Parathyroid adenoma (tissue), 2 donors: Measurements from ENCODE around the gene CDK8.
A peak's percentile ranks its signal among the peaks of the same experiment; 100 is the strongest.

Source experiments
- H2AFZ ChIP-seq: fragments of 300-600 bp; sonication (generic); one replicate; pipeline ENCODE4 v1.7.0; 2017; ENCODE audit warnings: antibody characterized with exemption, mild to moderate bottlenecking
- H3K27ac ChIP-seq: fragments of 300-600 bp; sonication (generic); one replicate; pipeline ENCODE4 v1.7.0; 2017
- H3K27me3 ChIP-seq: fragments of 300-600 bp; sonication (generic); one replicate; pipeline ENCODE4 v1.7.0; 2017; ENCODE audit warnings: low read length; ENCODE audit not compliant: control insufficient read depth, insufficient read depth
- H3K36me3 ChIP-seq: fragments of 300-600 bp; sonication (generic); one replicate; pipeline ENCODE4 v1.7.0; 2017; ENCODE audit warnings: low read length; ENCODE audit not compliant: control insufficient read depth, insufficient read depth
- H3K4me1 ChIP-seq: fragments of 300-600 bp; sonication (generic); one replicate; pipeline ENCODE4 v1.7.0; 2017; ENCODE audit warnings: control low read depth
- H3K4me2 ChIP-seq: fragments of 300-600 bp; sonication (generic); one replicate; pipeline ENCODE4 v1.7.0; 2017; ENCODE audit warnings: low read length
- H3K4me3 ChIP-seq: fragments of 300-600 bp; sonication (generic); one replicate; pipeline ENCODE4 v1.7.0; 2017; ENCODE audit warnings: low read depth, low read length
- H3K79me2 ChIP-seq: fragments of 300-600 bp; sonication (generic); one replicate; pipeline ENCODE4 v1.7.0; 2017; ENCODE audit warnings: control low read depth
- H3K9ac ChIP-seq: fragments of 300-600 bp; sonication (generic); one replicate; pipeline ENCODE4 v1.7.0; 2017; ENCODE audit warnings: mild to moderate bottlenecking
- H3K9me3 ChIP-seq: fragments of 300-600 bp; sonication (generic); one replicate; pipeline ENCODE4 v1.7.0; 2017; ENCODE audit warnings: low read length; ENCODE audit not compliant: control insufficient read depth
- TF ChIP-seq, protein P1 (sequence below): fragments of 300-600 bp; sonication (generic); IDR thresholded peaks from one replicate; pipeline ENCODE4 v1.7.0; 2017; ENCODE audit warnings: antibody characterized with exemption, mild to moderate bottlenecking
- donor health status: primary hyperparathyroidism.

The CDK8 gene

DNA sequence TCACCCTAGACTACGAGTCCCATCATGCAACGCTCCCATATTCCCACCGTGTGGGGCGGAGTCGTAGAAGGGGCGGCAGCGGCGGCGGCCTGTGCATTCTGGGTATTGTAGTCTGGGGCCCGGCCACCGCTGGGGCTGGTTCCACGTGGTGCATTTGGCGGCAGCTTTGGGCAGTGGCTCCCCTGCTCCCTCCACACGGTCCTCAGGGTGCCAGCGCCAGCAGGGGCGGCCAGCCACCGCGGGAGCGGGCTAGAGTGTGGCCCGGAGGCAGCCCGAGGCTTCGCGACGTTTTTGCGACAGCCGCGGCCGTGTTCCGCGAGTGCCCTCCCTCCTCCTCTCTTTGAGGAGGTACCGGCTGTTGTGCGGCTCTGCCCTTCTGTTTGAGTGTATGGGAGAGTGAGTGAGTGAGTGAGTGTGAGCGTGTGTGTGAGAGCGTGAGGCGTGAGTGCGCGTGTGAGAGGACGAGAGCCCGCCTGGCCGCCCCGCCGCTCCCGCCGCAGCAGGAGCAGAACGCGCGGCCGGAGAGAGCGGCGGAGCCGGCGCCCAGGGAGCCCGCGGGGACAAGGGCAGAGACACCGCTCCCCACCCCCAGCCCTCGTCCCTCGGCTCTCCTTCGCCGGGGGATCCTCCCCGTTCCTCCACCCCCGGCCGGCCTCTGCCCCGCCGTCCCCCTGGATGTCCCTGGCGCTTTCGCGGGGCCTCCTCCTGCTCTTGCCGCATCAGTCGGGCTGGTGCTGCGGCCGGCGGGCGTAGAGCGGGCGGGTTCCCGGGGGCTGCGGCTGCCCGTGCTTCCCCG, at the start of gene CDK8:
CDK8 (plus strand) TSS at position 343 of the 796 bp plus-strand sequence. CDS start 513 bp downstream, outside the sequence.
- H3K79me2 ChIP-seq: peaks cover 7% of the 10 kb centered on the region
- H2AFZ ChIP-seq: peak within 1 kb of the TSS; percentile 83
- TF ChIP-seq, protein P1, sequence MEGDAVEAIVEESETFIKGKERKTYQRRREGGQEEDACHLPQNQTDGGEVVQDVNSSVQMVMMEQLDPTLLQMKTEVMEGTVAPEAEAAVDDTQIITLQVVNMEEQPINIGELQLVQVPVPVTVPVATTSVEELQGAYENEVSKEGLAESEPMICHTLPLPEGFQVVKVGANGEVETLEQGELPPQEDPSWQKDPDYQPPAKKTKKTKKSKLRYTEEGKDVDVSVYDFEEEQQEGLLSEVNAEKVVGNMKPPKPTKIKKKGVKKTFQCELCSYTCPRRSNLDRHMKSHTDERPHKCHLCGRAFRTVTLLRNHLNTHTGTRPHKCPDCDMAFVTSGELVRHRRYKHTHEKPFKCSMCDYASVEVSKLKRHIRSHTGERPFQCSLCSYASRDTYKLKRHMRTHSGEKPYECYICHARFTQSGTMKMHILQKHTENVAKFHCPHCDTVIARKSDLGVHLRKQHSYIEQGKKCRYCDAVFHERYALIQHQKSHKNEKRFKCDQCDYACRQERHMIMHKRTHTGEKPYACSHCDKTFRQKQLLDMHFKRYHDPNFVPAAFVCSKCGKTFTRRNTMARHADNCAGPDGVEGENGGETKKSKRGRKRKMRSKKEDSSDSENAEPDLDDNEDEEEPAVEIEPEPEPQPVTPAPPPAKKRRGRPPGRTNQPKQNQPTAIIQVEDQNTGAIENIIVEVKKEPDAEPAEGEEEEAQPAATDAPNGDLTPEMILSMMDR: no peak
- H3K4me1 ChIP-seq: no peaks in the 10 kb centered on the region
- peak within 1 kb of the TSS; percentile 92 for H3K27ac ChIP-seq
- H3K4me2 ChIP-seq: peak within 1 kb of the TSS; percentile 76
- no peak within 1 kb of the TSS for H3K9ac ChIP-seq
- H3K4me3 ChIP-seq: peak within 1 kb of the TSS; percentile 77
- no peaks in the 10 kb centered on the region for H3K36me3 ChIP-seq
- no peaks in the 10 kb centered on the region for H3K27me3 ChIP-seq
- H3K9me3 ChIP-seq: no peaks in the 10 kb centered on the region

DNA sequence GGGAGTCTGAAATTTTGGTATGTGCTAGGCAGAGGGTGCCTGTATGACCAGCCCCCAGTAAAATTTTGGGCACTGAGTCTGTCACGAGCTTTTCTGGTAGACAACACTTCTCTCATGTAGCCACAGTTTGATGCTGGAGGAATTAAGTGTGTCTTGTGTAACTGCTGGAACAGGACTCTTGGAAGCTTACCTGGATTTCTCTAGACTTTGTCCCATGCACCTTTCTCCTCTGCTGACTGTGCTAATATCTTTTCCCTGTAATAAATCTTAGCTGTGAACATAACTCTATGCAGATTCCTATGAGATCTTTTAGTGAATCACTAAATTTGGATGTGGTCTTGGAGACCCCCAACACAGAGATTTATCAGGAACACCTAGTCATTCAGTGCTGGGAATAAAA, 45.6 kb upstream of the CDK8 start:
- Histone ChIP-seq H3K4me1 (no peaks in the 10 kb centered on the region), H3K27me3 (no peaks in the 10 kb centered on the region), H3K4me2 (no peak overlapping the region), H3K27ac (no peak overlapping the region), H2AFZ (no peak overlapping the region), H3K4me3 (no peak overlapping the region), H3K36me3 (no peaks in the 10 kb centered on the region), H3K79me2 (no peaks in the 10 kb centered on the region), H3K9me3 (no peaks in the 10 kb centered on the region), H3K9ac (no peak overlapping the region)
- TF ChIP-seq, protein P1: no peak

DNA sequence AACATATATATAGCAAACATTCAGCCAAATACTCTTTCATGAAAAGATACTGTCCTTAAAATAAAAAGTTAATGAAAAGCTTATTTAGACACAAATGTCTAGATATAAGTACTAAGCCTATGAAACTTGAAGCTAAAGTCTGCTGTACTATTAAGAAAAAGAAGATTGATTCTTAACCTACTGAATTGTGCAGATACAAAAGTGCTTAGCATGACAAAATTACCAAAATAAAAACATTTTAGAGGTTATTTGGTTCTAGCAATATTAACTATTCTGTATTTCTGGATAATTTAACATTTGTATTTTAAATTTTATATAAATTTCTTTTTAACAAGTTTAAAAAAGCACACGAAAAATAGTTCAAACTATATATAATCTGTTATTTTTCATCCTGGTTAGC, 40.6 kb upstream of the CDK8 start:
- Histone ChIP-seq H3K4me2 (no peak overlapping the region), H3K4me1 (no peaks in the 10 kb centered on the region), H3K36me3 (no peaks in the 10 kb centered on the region), H3K9ac (no peak overlapping the region), H3K79me2 (no peaks in the 10 kb centered on the region), H3K27me3 (no peaks in the 10 kb centered on the region), H3K9me3 (no peaks in the 10 kb centered on the region), H2AFZ (no peak overlapping the region), H3K27ac (no peak overlapping the region), H3K4me3 (no peak overlapping the region)
- TF ChIP-seq, protein P1: no peak

DNA sequence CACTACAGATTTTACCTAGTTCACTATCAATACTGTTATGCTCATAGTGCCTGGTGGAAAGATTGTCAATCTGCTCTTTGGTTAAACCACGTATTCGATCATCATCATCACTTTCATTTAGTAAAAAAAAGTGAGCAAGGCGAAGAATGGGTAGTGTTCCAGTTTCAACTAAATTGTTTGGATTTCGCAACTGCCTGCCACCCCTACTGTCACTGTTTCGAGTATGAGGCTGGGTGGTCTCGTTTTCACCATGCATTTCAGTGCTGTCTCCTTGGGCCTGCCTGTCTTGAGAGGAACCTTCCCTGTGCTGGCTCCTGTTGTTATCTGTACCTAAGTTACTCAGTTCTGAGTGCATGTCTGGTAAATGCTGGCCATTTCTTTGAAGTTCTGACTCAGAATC, 39.9 kb upstream of the CDK8 start:
- H3K27me3 ChIP-seq: no peaks in the 10 kb centered on the region
- no peak overlapping the region for H3K4me2 ChIP-seq
- no peak overlapping the region for H3K4me3 ChIP-seq
- TF ChIP-seq, protein P1: no peak
- H3K9me3 ChIP-seq: no peaks in the 10 kb centered on the region
- H3K79me2 ChIP-seq: no peaks in the 10 kb centered on the region
- no peak overlapping the region for H2AFZ ChIP-seq
- no peaks in the 10 kb centered on the region for H3K4me1 ChIP-seq
- no peaks in the 10 kb centered on the region for H3K36me3 ChIP-seq
- no peak overlapping the region for H3K27ac ChIP-seq
- no peak overlapping the region for H3K9ac ChIP-seq

DNA sequence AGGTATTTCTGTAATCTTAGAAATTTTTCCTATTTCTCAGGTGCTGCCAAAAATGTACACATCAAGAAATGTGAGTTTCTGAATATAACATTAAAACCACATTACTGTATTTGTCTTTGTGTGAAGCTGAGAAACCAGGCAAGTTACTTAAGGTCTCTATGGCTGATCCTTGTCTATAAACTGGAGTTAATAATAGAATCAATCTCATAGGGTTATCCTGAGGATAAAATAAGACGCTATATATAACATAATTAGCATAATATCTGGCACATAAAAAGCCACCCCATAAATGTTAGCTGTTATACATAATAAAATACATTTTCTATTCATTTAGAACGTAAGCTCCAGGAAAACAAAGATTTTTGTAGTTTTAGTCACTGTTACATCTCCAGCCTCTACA, 37.9 kb upstream of the CDK8 start:
- Histone ChIP-seq H3K9ac (no peak overlapping the region), H3K9me3 (no peaks in the 10 kb centered on the region), H3K4me3 (no peak overlapping the region), H3K4me1 (no peaks in the 10 kb centered on the region), H3K27me3 (no peaks in the 10 kb centered on the region), H3K4me2 (no peak overlapping the region), H2AFZ (no peak overlapping the region), H3K79me2 (no peaks in the 10 kb centered on the region), H3K27ac (no peak overlapping the region), H3K36me3 (no peaks in the 10 kb centered on the region)
- TF ChIP-seq, protein P1: no peak
